GM19351 (cell line): ENCODE results near the gene CR1.
"Not testable (repeated sequence)": the region's sequence is repeated elsewhere in the genome, so short reads cannot be mapped to it uniquely, and the experiment has no call there.

ENCODE experiments used
- ATAC-seq: cut with Tn5 transposase; IDR thresholded peaks from one replicate; pipeline ENCODE4 v1.9.1; 2021; ENCODE audit warnings: mild to moderate bottlenecking, moderate library complexity; ENCODE audit not compliant: unreplicated experiment

The CR1 gene

DNA sequence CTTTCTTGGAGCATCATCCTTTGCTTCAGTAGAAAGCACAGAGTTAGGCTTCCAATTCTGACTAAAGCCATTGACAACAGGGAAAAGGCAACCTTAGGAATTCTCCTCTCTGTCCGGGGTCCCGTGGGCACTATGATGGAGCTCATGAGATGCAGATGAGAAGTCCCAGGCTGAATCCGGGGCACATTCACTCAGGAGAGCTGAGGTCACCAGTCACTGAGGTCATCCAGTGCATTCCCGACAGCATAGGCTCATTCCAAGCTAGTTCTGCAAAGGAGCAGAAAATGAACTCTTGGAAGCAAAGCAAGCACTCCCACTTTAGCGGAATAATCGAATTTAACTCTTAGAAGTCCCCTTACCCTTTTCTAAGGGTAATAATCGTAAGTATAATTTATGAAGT lies 6.8 kb downstream of the CR1 start:
- ATAC-seq = no peak

DNA sequence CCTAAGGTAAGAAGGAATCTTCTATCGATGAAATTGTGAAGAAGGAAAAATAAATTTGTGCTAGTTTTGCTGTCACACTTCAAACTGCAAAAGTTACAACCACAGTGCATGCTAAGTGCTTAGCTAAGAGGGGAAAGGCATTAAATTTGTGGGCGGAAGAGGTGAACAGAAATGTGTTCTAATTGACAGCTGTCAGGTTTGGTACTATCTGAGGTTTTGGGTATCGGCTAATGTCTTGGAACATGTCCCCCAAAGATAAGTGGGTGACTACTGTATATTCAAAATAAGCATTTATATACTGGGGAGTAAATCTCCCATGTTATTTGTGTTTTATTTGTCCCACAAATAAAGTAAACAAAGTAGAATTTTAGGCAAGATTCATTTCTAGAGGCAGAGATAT lies 8.0 kb downstream of the CR1 start:
- ATAC-seq = no peak

DNA sequence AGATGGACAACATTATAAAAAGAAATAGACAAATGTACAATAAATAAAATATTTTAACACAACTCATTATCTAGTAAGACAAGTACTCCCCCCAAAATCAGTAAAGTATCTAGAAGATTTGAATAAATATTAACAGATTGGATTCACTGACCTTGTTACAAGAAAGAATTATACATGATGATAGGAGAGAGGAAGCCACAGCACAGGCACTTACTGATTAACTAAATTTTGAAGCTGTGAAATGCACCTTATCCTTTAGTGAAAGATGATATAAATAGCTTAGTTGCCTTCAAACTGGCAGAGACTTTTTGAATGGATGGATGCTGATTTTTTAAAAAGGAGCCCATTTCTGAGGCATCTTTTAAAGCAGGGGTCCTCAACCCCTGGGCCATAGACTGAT lies 8.5 kb downstream of the CR1 start:
- no peak for ATAC-seq

DNA sequence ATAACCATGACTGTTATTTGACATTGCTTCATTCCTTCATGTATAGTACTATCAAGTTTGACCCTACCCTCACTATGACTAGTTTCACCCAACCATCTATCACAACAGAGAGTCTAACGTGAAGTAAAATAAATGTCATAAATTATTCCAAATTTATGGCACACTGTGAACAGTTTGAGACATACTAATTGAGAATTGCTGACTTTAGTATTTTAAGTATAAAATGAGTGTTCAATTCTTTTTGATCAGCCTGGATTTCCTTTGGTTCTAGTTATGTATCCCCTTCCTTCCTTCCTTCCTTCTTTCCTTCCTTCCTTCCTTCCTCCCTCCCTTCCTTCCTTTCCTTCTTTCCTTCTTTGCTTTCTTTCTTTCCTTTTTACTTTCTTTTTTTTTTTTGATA lies 14.5 kb downstream of the CR1 start:
- ATAC-seq = no peak

DNA sequence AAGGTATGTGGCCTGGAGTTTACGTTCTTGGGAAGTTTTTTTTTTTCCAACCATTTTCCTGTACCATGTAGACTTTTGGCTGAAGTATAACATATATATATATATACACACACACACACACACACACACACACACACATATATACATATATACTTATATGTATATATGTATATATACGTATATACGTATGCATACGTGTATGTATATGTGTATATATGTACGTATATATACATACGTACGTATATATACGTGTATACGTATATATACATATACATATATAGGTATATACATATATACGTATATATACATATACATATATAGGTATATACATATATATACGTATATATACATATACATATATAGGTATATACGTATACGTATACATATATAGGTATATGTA lies 18.9 kb downstream of the CR1 start:
- no peak for ATAC-seq

DNA sequence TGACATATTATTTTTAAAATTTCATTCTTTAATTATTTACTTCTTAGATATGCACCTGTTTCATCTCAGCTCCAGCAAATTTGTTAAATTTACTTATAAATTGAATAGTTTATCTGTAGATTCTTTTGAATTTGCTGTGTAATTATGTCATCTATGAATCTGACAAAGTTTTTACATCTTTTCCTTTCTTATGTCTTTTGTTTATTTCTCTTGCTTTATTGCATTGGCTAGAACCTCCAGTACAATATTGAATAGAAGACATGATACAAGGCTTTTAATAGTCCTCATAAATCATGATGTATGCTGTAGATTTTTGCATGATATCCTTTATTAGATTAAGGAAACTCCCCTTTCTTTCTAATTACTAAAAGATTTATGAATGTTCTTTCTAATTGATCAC lies 20.8 kb downstream of the CR1 start:
- ATAC-seq = no peak

DNA sequence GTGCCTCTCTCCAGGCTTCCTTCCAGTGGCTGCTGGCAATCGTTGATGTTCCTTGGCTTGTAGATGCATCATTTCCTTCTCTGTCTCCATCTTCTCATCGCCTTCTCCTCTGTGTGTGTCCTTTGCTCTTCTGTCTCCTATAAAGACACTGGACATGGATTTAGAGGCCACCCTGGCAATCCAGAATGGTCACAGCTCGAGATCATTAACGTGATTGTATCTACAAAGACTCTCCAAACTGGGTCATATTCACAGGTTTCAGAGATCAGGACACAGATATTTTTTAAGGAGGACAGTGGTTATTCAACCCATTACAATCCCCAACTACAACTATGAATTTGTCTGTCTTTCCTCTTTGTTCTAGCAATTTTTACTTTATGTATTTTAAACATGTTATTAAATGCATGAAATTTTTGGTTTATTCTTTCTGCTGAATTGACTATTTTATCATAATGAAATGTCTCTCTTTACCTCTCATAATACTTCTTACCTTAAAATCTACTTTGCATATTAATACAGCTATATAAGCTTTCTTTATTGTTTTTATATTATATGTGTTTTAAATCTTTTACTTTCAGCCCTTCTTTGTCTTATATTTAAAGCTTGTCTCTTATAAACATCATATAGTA lies 22.8 kb downstream of the CR1 start:
- ATAC-seq = no peak

DNA sequence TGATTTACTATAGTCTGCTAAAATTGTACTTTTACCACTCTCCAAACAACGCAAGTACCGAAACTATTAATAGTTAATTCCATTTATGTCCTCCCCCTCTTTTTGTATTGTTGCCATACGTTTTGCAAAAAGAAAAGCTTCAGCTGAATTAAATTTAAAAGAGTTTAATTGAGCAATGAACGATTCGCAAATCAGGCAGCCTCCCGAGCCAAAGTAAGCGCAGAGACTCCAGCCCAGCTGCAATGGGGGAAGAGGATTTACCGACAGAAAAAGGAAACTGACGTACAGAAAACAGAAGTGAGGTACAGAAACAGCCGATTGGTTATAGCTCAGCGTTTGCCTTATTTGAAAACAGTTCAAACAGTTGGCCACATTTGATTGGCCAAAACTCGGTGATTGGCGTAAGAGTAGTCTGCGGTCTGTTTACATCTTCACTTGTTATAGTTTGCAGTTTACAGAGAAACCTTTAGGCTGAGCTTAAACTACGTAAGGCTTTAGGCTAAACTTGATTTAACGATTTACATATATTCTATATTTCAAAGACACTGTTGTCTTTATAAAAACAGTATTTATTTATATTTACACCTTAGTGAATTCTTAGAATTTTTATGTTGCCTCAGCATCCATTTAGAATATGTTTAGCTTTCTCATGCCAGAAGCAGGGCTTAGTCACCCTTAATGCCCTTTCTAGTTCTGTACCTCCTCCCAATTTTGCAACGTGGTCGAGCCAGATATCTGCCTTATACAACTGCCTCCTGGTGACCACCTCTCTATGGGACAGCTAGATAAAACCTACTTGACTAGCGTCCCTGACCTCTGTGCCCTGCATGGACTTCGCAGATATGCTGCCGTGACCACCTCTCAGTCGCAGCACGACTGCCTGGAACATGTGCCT lies 23.8 kb downstream of the CR1 start:
- no peak for ATAC-seq

DNA sequence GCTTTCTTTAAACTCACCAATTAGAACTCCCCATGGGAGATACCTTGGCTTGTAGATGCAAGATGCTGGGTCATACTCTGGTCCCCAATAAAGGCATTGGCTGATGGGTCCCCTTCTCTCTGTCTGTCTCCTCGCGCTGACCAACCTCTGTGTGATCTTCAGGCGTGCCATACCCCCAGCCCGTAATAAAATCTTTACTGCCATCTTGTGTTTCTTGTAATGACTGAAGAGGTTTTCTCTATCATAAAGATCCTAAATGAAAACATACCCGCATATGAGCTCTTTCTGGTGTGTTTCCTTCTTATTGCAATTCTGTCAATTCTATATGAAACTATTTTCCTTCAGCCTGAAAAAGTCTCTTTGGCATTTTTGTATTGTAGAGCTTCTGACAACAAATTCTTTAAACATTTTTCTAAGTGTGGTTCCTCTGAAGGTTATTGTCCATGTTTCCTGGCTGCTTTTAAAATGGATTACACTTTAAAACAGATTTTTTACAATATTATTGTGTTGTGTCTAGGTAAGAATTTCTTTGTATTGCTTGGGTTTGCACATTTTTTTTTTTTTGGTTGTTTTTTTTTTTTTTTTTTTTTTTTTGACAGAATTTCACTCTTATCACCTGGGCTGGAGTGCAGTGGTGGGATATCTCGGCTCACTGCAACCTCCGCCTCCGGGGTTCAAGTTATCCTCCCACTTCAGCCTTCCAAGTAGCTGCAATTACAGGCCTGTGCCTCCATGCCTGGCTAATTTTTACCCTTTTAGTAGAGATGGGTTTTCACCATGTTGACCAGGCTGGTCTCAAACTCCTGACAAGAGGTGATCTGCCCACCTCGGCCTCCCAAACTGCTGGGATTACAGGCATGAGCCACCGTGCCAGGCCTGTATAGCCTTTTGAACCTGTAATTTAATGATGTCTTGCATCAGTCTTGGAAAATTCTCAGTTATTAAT lies 24.7 kb downstream of the CR1 start:
- not testable (repeated sequence) for ATAC-seq

DNA sequence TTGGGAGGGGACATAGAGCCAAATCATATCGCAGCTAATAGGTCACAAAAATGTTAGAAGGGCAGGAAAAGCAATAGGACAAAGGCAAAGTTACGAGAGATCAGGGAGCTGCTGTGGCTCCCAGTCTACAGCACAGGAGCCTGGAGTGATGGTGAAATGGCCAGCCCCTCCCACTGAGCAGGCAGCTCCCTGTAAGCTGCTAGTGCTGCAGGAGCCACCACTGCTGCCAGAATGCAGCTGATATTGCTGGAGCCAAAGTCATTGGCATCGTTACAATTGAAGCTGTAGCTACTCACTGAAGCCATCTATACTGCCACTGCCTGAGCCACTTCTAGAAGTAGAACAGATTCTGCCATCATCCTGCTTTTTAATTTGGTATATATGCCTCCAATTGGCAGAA lies 29.3 kb downstream of the CR1 start:
- ATAC-seq = not testable (repeated sequence)

DNA sequence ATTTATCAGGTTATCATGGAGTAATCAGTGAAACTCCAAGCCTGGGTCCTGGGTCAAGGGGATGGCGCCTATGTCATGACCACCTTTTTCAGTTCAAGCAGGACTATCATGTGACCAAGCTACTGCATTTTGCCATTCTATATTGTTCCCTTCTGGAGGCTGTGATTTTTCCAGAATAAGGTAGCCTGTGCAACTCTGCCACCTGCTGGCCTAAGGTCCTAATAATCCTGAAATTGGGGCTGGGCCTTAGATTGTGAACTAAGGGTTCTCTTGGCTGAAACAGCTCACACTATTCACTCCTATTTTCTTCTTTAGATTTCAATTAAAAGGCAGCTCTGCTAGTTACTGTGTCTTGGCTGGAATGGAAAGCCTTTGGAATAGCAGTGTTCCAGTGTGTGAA lies 32.4 kb downstream of the CR1 start:
- ATAC-seq = not testable (repeated sequence)

DNA sequence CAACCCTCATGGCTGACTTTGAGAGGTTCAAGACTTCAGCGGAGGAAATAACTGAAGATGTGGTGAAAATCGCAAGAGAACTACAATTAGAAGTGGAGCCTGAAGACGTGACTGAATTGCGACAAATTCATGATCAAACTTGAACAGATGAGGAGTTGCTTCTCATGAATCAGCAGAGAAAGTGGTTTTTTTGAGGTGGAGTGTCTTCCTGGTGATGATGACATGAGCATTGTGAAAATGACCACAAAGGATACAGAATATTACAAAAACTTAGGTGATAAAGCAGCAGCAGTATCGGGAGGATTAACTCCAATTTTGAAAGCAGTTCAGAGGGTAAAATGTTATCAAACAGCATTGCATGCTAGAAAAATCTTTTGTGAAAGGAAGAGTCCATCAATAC lies 40.3 kb downstream of the CR1 start:
- ATAC-seq = not testable (repeated sequence)

DNA sequence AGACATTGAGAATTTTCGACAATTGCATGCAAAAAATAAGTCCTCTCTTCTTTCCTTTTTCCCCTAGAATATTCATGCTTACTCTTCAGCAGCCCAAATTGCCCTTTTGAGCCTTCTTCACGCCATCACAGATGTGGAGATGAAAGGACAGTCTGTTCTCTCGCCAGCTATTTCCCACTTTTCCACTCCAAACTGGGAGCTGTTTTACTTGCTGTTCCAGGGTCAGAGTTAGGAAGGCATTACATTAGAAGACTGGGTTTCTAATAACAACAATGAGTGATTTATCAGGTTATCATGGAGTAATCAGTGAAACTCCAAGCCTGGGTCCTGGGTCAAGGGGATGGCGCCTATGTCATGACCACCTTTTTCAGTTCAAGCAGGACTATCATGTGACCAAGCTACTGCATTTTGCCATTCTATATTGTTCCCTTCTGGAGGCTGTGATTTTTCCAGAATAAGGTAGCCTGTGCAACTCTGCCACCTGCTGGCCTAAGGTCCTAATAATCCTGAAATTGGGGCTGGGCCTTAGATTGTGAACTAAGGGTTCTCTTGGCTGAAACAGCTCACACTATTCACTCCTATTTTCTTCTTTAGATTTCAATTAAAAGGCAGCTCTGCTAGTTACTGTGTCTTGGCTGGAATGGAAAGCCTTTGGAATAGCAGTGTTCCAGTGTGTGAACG lies 50.9 kb downstream of the CR1 start:
- ATAC-seq = not testable (repeated sequence)

DNA sequence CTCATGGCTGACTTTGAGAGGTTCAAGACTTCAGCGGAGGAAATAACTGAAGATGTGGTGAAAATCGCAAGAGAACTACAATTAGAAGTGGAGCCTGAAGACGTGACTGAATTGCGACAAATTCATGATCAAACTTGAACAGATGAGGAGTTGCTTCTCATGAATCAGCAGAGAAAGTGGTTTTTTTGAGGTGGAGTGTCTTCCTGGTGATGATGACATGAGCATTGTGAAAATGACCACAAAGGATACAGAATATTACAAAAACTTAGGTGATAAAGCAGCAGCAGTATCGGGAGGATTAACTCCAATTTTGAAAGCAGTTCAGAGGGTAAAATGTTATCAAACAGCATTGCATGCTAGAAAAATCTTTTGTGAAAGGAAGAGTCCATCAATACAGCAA lies 58.9 kb downstream of the CR1 start:
- ATAC-seq = not testable (repeated sequence)

DNA sequence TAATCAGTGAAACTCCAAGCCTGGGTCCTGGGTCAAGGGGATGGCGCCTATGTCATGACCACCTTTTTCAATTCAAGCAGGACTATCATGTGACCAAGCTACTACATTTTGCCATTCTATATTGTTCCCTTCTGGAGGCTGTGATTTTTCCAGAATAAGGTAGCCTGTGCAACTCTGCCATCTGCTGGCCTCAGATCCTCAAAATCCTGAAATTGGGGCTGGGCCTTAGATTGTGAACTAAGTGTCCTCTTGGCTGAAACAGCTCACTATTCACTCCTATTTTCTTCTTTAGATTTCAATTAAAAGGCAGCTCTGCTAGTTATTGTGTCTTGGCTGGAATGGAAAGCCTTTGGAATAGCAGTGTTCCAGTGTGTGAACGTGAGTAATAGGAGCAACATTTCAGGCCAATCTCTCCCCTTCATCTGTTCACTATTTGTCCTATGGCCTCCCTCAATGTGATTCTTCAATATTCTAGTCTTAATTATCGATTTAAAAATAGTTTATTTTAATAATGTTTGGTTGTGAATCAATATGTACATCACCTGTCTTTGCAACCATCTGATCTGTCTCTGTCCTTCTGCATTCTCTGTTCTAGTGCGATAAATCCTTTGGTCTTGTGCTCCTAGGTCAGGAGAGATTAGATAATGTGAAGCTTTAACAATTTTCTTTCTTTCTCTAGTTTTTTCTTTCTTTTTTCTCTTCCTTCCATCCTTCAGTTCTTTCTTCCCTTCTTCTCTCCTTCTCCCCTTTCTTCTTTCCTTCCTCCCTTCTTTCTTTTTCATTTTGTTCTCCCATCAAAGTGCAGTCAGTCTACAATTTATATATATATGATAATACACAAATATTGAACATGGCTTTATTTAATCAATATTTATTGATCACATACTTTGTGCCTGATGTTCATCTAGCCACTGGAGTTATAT lies 69.8 kb downstream of the CR1 start:
- ATAC-seq = no peak

DNA sequence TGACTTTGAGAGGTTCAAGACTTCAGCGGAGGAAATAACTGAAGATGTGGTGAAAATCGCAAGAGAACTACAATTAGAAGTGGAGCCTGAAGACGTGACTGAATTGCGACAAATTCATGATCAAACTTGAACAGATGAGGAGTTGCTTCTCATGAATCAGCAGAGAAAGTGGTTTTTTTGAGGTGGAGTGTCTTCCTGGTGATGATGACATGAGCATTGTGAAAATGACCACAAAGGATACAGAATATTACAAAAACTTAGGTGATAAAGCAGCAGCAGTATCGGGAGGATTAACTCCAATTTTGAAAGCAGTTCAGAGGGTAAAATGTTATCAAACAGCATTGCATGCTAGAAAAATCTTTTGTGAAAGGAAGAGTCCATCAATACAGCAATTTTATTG lies 76.0 kb downstream of the CR1 start:
- ATAC-seq = not testable (repeated sequence)

DNA sequence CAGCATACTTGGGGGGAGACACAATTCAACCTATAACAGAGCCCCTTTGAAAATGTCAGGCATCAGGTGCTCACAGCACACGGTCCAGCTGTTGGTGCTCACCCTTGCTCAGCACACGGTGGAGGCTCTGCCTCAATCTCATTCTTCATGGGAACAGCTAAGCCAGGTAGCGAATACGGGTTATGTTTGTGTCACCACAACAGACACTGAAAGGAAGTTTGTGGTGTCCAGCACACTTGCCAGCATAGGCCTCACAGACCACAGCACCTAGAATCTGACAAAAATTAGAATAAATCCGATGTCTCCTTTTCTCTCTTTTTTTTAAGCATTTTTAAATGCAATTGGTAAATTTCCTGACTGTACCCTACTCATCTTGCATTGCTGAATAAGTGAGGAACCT lies 77.1 kb downstream of the CR1 start:
- ATAC-seq = not testable (repeated sequence)

DNA sequence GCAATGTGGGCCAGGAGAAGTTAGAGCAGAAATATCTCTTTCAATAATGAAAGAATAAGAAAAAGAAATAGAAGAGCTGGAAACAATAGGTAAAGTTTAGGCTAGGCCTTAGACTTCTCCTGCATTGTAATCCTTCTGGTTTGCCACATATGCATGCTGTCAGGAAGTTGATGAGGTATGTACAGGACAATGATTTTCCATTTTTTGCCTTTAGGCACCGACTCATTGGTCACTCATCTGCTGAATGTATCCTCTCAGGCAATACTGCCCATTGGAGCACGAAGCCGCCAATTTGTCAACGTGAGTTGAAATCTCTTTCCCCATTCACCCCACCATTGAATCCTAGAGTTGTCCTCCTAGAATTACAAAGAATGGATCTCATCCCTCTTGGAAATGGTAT lies 79.4 kb downstream of the CR1 start:
- ATAC-seq = not testable (repeated sequence)

DNA sequence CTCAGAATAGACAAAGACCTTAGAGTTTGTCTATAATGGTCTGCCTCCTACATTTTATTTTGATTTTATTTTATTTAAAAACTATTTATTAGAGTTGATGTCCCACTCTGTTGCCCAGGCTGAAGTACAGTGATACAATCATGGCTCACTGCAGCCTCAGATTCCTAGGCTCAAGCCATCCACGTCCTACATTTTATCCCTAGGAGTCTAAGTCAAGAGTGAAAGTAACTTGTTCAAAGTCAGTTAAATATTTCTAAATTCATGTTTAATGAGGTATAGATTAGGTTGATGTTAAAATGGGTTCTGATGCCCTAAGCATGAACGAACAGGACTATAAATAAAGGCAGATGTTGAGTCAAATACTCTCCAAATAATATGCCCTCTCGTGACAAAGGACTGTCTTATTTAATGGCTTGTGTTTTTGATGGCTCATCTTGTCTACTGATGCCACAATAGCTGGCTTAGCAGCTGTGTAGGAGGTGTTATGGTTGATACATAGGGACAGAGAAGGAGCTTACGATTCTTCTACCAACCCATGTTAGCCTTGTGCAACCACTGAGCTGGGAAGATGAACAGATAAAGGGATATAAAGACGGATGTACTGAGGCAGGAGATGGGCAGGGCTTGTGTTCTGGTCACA lies 83.0 kb downstream of the CR1 start:
- peak; percentile 11 for ATAC-seq
